D721Med (cell line): ENCODE data around the gene RGS9.

Experiments
- DNase-seq: peaks from one replicate; pipeline ENCODE4 v3.0.0; 2011; ENCODE audit warnings: low spot score; ENCODE audit not compliant: insufficient read length
- FAIRE-seq: peaks from 2 replicates; lab custom pipeline; 2011; peaks lifted over from hg19 to GRCh38; lab: Jason Lieb, UNC
- TF ChIP-seq, protein P1 (sequence below): IDR thresholded peaks from 2 replicates; pipeline ENCODE4 v1.5.1; 2012; ENCODE audit warnings: mild to moderate bottlenecking, control low read depth; ENCODE audit not compliant: insufficient read depth; ENCODE audit errors: missing control alignments

Gene RGS9

DNA sequence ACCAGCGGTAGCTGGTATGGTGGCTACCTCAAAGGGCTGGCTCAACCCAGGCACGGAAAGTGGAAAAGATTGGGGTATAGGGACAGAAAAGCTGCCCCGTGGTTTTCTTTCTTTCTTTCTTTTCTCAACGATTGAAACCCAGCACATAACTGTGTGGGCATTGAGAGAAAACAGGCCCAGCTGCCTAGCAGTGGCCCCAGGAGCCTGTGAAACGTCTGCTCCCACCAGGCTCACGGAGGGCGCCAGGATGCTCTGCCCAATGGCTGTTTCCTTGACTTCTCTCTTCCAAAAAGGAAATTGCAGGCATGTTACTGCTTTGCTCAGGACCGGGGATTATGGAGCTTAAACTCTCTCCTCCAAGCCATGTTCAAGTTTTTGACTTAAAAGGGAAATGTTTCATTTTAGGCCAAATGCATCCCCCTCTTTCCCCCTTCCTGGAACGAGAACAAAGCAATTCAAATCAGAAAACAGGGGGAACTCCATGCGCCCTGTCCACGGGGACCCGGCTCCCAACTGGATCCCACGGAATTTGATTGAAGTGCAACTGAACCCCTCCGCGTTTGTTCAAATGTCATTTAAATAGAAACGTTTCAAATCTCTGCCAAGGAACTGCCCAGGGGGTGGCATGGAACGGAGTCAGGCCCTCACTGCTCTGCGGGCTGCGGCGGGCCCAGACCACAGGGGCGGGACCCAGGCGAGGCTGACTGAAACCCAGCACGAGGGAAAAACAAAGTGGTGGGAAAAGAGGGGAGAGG is 133.5 kb downstream of the RGS9 start:
- DNase-seq = no peak
- no peak for FAIRE-seq
- TF ChIP-seq, protein P1, sequence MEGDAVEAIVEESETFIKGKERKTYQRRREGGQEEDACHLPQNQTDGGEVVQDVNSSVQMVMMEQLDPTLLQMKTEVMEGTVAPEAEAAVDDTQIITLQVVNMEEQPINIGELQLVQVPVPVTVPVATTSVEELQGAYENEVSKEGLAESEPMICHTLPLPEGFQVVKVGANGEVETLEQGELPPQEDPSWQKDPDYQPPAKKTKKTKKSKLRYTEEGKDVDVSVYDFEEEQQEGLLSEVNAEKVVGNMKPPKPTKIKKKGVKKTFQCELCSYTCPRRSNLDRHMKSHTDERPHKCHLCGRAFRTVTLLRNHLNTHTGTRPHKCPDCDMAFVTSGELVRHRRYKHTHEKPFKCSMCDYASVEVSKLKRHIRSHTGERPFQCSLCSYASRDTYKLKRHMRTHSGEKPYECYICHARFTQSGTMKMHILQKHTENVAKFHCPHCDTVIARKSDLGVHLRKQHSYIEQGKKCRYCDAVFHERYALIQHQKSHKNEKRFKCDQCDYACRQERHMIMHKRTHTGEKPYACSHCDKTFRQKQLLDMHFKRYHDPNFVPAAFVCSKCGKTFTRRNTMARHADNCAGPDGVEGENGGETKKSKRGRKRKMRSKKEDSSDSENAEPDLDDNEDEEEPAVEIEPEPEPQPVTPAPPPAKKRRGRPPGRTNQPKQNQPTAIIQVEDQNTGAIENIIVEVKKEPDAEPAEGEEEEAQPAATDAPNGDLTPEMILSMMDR = no peak

DNA sequence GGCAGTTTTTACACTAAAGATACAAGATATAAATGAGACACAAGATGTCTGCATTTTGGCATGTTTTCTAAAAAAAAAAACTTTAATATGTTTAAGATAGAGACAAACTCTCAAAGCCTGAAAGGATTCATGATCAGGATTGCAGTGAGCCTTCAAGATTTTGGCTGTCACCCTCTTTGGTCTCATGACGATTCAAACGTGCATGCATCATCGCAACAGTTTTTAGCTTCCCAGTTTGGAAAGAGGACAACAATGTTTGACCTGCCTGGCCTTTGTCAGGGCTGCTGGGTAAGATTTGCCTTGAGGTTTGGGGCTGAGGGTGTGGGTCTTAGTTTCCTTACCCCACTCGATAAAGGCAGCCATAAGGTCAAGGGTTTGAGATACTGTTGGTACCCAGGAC is 134.1 kb downstream of the RGS9 start:
- TF ChIP-seq, protein P1 = no peak
- DNase-seq = no peak
- no peak for FAIRE-seq
